Measurements from ENCODE around the gene COL6A2.

- TF ChIP-seq CTCF (IDR thresholded peaks at IDR 0.05) (no peak), POLR2A (IDR thresholded peaks at IDR 0.05) (no peak), POLR2AphosphoS5 (IDR thresholded peaks at IDR 0.05) (no peak)
Measured at GRCh38 chr21:46131588-46131837, 33.6 kb downstream of the COL6A2 start.

Data from prostate gland (tissue), 2 donors.